ENCODE results near the gene KIF1C.

GRCh38 chr17:4978726-4979125 lies 19.0 kb upstream of the KIF1C start:
- TF ChIP-seq, protein P1, sequence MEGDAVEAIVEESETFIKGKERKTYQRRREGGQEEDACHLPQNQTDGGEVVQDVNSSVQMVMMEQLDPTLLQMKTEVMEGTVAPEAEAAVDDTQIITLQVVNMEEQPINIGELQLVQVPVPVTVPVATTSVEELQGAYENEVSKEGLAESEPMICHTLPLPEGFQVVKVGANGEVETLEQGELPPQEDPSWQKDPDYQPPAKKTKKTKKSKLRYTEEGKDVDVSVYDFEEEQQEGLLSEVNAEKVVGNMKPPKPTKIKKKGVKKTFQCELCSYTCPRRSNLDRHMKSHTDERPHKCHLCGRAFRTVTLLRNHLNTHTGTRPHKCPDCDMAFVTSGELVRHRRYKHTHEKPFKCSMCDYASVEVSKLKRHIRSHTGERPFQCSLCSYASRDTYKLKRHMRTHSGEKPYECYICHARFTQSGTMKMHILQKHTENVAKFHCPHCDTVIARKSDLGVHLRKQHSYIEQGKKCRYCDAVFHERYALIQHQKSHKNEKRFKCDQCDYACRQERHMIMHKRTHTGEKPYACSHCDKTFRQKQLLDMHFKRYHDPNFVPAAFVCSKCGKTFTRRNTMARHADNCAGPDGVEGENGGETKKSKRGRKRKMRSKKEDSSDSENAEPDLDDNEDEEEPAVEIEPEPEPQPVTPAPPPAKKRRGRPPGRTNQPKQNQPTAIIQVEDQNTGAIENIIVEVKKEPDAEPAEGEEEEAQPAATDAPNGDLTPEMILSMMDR (conservative IDR thresholded peaks at IDR 0.05): no peak
- no peak for TF ChIP-seq ZFX (IDR thresholded peaks at IDR 0.05)

Measured in C4-2B (cell line).